KMS-11 (cell line): ENCODE results near the gene TXNL4B.

ENCODE experiments used
- H2AFZ ChIP-seq: fragments of 200-600 bp; sonication (generic); 2 replicates; pipeline ENCODE4 v1.6.1; 2016; ENCODE audit warnings: antibody characterized with exemption, mixed run types, low read depth
- H3K27ac ChIP-seq: fragments of 200-600 bp; sonication (generic); 2 replicates; pipeline ENCODE4 v1.6.1; 2016; ENCODE audit warnings: mild to moderate bottlenecking, mixed run types
- H3K27me3 ChIP-seq: fragments of 200-600 bp; sonication (generic); 2 replicates; pipeline ENCODE4 v1.6.1; 2017; ENCODE audit warnings: mild to moderate bottlenecking, low read depth, mixed run types, moderate library complexity; ENCODE audit not compliant: insufficient read depth
- H3K36me3 ChIP-seq: fragments of 200-600 bp; sonication (generic); 2 replicates; pipeline ENCODE4 v1.6.1; 2017; ENCODE audit warnings: mild to moderate bottlenecking, mixed run types; ENCODE audit not compliant: insufficient read depth
- H3K4me1 ChIP-seq: fragments of 200-600 bp; sonication (generic); 2 replicates; pipeline ENCODE4 v1.6.1; 2016; ENCODE audit warnings: mild to moderate bottlenecking, low read depth, mixed run types; ENCODE audit not compliant: poor library complexity, severe bottlenecking
- H3K4me2 ChIP-seq: fragments of 200-600 bp; sonication (generic); 2 replicates; pipeline ENCODE4 v1.7.0; 2016; ENCODE audit warnings: mild to moderate bottlenecking, mixed run types
- H3K4me3 ChIP-seq: fragments of 200-600 bp; sonication (generic); IDR thresholded peaks from 2 replicates; pipeline ENCODE4 v1.6.1; 2017; ENCODE audit warnings: low read depth, low read length, mixed read lengths; ENCODE audit not compliant: insufficient read depth
- H3K79me2 ChIP-seq: fragments of 200-600 bp; sonication (generic); 2 replicates; pipeline ENCODE4 v1.6.1; 2016; ENCODE audit warnings: low read depth, mixed run types; ENCODE audit not compliant: insufficient read depth
- H3K9ac ChIP-seq: fragments of 200-600 bp; sonication (generic); 2 replicates; pipeline ENCODE4 v1.6.1; 2016; ENCODE audit warnings: mild to moderate bottlenecking, mixed run types
- H4K20me1 ChIP-seq: fragments of 200-600 bp; sonication (generic); 2 replicates; pipeline ENCODE4 v1.6.1; 2016; ENCODE audit warnings: mild to moderate bottlenecking, mixed run types; ENCODE audit not compliant: insufficient read depth
- CTCF ChIP-seq: fragments of 200-600 bp; sonication (generic); conservative IDR thresholded peaks from 2 replicates; pipeline ENCODE4 v1.6.1; 2017; ENCODE audit warnings: low read depth, mild to moderate bottlenecking, antibody characterized with exemption, low read length, moderate library complexity, mixed read lengths

TXNL4B gene

GRCh38 chr16:72109300-72109699 is 15.9 kb upstream of the TXNL4B start:
- no peaks in the 10 kb centered on the region for H3K79me2 ChIP-seq
- no peak overlapping the region for H3K9ac ChIP-seq
- H4K20me1 ChIP-seq: no peaks in the 10 kb centered on the region
- no peak for TF ChIP-seq CTCF
- H3K27me3 ChIP-seq: no peaks in the 10 kb centered on the region
- H3K4me2 ChIP-seq: no peak overlapping the region
- H3K36me3 ChIP-seq: peaks cover 6% of the 10 kb centered on the region; the same call in 1 of the 2 replicates
- H2AFZ ChIP-seq: no peak overlapping the region
- no peaks in the 10 kb centered on the region for H3K4me1 ChIP-seq
- no peak overlapping the region for H3K4me3 ChIP-seq
- H3K27ac ChIP-seq: no peak overlapping the region

- Histone ChIP-seq H3K4me2 (no peak overlapping the region), H3K9ac (no peak overlapping the region), H2AFZ (no peak overlapping the region), H3K36me3 (peaks cover 6% of the 10 kb centered on the region; the same call in 1 of the 2 replicates), H4K20me1 (no peaks in the 10 kb centered on the region), H3K4me3 (no peak overlapping the region), H3K4me1 (no peaks in the 10 kb centered on the region), H3K79me2 (no peaks in the 10 kb centered on the region), H3K27me3 (no peaks in the 10 kb centered on the region), H3K27ac (no peak overlapping the region)
- no peak for TF ChIP-seq CTCF
Observed at GRCh38 chr16:72108353-72109102, 15.1 kb upstream of the TXNL4B start.

GRCh38 chr16:72107371-72107770 is 14.0 kb upstream of the TXNL4B start:
- Histone ChIP-seq H3K27ac (no peak overlapping the region), H3K4me2 (no peak overlapping the region), H3K36me3 (peaks cover 10% of the 10 kb centered on the region; the same call in 1 of the 2 replicates), H3K27me3 (no peaks in the 10 kb centered on the region), H3K79me2 (no peaks in the 10 kb centered on the region), H2AFZ (no peak overlapping the region), H4K20me1 (no peaks in the 10 kb centered on the region), H3K4me3 (no peak overlapping the region), H3K9ac (no peak overlapping the region), H3K4me1 (no peaks in the 10 kb centered on the region)
- TF ChIP-seq CTCF: no peak

- no peak overlapping the region for H2AFZ ChIP-seq
- H4K20me1 ChIP-seq: no peaks in the 10 kb centered on the region
- H3K27me3 ChIP-seq: no peaks in the 10 kb centered on the region
- H3K79me2 ChIP-seq: no peaks in the 10 kb centered on the region
- H3K4me2 ChIP-seq: no peak overlapping the region
- no peak for TF ChIP-seq CTCF
- H3K4me3 ChIP-seq: no peak overlapping the region
- no peak overlapping the region for H3K27ac ChIP-seq
- H3K4me1 ChIP-seq: no peaks in the 10 kb centered on the region
- peaks cover 19% of the 10 kb centered on the region; the same call in 1 of the 2 replicates for H3K36me3 ChIP-seq
- no peak overlapping the region for H3K9ac ChIP-seq
Observed at GRCh38 chr16:72105978-72106377, 12.6 kb upstream of the TXNL4B start.
